GM13977 (cell line): ENCODE results near the gene CFAP91.
A peak's percentile ranks its signal among the peaks of the same experiment; 100 is the strongest.
"Not testable (repeated sequence)": the region's sequence is repeated elsewhere in the genome, so short reads cannot be mapped to it uniquely, and the experiment has no call there.

ENCODE experiments used
- DNase-seq: peaks from one replicate; pipeline ENCODE4 v3.0.0; 2012; ENCODE audit warnings: low spot score
- in situ Hi-C: fragments of 300-500 bp; cut with MboI; formaldehyde crosslinking; loops from one replicate; pipeline ENCODE4 v1.12.0; 2022; ENCODE audit warnings: low sequenced_read_pairs, low pct_unique_long_range_greater_than_20kb, mixed read lengths, inconsistent platforms; ENCODE audit not compliant: unreplicated experiment
- TF ChIP-seq, protein P1 (sequence below): IDR thresholded peaks from 2 replicates; pipeline ENCODE4 v1.5.1; 2012; ENCODE audit warnings: mild to moderate bottlenecking, control low read depth; ENCODE audit not compliant: insufficient read depth; ENCODE audit errors: extremely low read depth, missing control alignments

Gene CFAP91

DNA sequence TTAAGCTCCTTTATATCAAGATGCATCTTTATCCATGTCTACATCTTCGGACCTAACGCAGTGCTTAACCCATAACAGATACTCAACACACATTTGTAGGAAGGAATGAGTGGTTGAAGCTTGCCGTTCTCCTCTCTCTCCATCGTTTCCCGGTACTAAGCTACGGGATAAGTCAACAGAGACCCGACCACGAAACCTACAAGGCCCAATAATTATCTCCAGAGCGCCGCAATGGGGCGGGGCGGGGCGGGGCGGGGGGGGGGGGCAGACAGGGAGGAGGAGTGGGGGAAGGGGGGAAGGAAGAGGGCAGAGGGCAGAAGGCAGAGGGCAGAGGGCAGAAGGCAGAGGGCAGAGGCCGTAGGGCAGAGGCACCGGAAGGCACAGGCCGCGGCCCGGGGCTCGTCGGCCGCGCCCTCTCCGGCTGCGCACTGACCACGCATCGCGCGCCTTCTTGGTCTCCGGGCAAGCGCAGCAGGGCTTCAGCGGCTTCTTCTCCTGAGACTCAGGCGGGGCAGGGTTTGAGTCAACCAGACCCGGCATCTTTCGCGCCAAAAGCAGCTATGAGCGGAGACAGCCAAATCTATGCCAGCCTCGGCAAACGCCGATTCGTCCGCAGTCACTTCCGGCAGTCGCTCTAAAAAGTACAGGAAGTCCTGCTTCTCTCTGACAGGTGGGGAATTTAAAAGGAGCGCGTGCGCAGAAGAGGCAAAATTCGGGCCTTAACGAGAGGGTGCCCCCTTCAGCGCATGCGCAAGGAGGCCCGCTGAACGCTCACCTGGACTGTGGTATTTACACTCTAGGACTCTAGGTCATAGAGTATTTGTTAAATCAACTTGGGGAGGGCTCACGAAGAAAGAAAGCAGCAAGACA lies 25.8 kb upstream of the CFAP91 start, which contains the start of gene COX17:
Gene COX17, minus strand, starts transcription at position 636 of the 870 bp plus-strand sequence. Its CDS starts 96 bp downstream, at position 540.
- TF ChIP-seq, protein P1, sequence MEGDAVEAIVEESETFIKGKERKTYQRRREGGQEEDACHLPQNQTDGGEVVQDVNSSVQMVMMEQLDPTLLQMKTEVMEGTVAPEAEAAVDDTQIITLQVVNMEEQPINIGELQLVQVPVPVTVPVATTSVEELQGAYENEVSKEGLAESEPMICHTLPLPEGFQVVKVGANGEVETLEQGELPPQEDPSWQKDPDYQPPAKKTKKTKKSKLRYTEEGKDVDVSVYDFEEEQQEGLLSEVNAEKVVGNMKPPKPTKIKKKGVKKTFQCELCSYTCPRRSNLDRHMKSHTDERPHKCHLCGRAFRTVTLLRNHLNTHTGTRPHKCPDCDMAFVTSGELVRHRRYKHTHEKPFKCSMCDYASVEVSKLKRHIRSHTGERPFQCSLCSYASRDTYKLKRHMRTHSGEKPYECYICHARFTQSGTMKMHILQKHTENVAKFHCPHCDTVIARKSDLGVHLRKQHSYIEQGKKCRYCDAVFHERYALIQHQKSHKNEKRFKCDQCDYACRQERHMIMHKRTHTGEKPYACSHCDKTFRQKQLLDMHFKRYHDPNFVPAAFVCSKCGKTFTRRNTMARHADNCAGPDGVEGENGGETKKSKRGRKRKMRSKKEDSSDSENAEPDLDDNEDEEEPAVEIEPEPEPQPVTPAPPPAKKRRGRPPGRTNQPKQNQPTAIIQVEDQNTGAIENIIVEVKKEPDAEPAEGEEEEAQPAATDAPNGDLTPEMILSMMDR: no peak
- in situ Hi-C loops: loop anchor here (25.0 kb wide), 1 partner anchor 540 kb away; the partner anchor contains the start of gene TEX55
- peak; percentile 94 for DNase-seq

- TF ChIP-seq, protein P1: no peak
- in situ Hi-C loops: loop anchor here (25.0 kb wide), 1 partner anchor 540 kb away; the partner anchor contains the start of gene TEX55
- DNase-seq: no peak
Observed at GRCh38 chr3:119677641-119677934, 25.2 kb upstream of the CFAP91 start.

GRCh38 chr3:119678209-119678608 lies 24.6 kb upstream of the CFAP91 start:
- in situ Hi-C loops: loop anchor here (25.0 kb wide), 1 partner anchor 541 kb away; the partner anchor contains the start of gene TEX55
- not testable (repeated sequence) for DNase-seq

DNA sequence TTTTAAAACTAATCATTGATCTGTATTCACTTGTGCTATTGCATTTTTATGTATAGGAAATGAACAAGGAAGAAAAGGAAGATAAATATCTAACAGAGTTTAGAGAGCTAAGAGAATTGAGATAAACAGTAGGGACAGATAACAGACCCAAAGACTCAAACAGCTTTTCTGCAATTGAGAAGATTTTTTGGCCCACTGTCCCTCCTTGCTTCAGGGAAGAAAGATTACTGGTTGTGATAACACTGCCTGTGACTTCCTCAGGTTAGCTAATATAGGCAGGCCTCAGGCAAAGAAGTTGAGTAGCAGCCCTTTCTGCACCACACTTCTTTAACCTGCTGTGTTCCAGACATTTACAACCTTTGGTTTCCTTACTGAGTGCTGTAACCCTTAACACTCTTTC lies 22.9 kb upstream of the CFAP91 start:
- DNase-seq: no peak
- TF ChIP-seq, protein P1: no peak
- in situ Hi-C loops: loop anchor here (10.0 to 25.0 kb wide), 2 partner anchors 543 to 795 kb away; partner anchors contain the start of gene TEX55

DNA sequence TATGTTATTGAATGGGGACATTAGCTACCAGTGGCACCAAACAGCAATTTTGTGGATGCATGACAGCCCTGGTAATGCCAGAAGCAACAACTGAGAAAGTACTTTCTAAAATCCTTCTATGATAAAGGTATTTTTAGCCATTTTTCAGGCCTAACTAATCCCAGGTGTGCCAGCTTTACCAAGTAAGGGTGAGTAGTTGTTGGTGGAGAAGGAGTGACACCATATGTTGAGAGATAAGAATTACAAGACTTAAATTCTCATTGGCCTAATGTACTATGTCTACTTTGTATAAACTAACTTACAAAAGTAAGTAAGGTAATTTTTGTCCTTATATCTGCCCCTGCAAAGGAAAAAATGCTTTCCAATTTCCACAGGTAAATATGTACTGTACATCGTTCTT lies 21.5 kb upstream of the CFAP91 start:
- TF ChIP-seq, protein P1: peak; percentile 54
- DNase-seq: peak; percentile 45
- in situ Hi-C loops: loop anchor here (10.0 to 25.0 kb wide), 2 partner anchors 544 to 796 kb away; partner anchors contain the start of gene TEX55

DNA sequence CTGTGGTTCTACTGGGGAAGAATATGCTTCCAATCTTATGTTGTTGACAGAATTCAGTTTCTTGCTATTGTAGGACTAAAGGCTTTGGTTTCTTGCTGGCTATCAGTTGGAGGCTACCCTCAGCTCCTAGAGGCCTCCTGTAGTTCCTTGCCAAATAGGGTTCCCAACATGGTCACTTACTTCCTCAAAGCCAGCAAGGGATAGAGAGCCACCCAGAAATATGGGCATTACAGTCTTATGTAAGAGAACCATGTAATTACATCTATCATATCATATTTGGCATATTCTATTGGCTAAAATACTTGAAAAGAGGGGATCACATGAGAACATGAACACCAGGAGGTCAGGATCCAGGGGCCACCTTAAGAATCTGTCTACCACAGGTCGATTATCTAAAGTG lies 19.4 kb upstream of the CFAP91 start:
- in situ Hi-C loops: loop anchor here (10.0 to 25.0 kb wide), 2 partner anchors 546 to 799 kb away; partner anchors contain the start of gene TEX55
- no peak for DNase-seq
- TF ChIP-seq, protein P1: no peak
